Measurements from ENCODE around the gene MARCHF9.
"Not testable (repeated sequence)": the region's sequence is repeated elsewhere in the genome, so short reads cannot be mapped to it uniquely, and the experiment has no call there.

MARCHF9 gene, protein sequence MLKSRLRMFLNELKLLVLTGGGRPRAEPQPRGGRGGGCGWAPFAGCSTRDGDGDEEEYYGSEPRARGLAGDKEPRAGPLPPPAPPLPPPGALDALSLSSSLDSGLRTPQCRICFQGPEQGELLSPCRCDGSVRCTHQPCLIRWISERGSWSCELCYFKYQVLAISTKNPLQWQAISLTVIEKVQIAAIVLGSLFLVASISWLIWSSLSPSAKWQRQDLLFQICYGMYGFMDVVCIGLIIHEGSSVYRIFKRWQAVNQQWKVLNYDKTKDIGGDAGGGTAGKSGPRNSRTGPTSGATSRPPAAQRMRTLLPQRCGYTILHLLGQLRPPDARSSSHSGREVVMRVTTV

DNA sequence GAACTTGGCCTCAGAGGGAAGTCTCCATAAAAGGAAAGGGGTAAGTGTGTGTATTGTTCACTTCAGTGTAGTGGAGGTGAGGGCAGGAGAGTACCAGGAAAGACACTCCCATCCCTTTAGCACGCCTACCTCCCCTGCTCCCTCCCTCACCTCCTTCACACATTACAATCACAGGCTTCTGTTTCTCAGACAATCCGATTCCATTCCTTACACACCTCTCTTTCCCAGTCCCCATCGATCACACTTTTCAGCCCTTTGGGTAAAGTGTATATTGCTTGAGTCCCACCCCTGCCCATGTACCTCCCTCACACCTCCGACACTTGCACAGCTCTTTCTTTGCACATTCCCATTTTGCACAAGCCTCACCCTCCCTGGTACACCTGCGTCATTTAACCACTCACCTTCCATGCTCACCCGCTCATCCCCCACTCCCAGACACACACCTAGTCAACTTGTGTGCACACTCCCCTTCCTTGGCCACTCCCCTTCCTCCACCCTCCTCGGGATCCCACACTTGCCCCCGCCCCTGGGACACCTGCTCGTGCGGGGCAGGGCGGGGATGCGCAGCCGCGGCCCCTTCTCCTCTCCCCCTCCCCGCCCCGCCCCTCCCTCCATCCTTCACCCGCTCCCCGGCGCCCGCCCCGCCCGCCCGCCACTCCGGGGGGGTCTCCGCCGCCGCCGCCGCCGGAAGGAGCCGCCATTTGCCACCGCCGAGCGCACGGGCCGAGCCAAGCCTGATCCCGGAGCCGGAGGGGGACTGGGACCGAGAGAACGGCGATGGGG, at the start of gene MARCHF9:
Gene MARCHF9, plus strand, starts transcription at position 693 of the 783 bp plus-strand sequence. CDS start 426 bp downstream, outside the sequence.
- DNase-seq: peak; percentile 99

DNA sequence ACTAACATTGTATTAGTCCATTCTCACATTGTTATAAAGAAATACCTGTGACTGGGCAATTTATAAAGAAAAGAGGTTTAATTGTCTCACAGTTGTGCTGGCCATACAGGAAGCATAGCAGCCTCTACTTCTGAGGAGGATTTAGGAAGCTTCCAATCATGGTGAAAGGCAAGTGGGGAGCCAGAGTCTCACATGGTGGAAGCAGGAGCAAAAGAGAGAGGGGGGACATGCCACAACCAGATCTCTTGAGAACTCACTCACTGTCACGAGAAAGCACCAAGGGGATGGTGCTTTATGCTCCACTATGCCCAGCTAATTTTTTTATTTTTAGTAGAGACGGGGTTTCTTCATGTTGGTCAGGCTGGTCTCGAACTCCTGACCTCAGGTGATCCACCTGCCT, 47.7 kb upstream of the MARCHF9 start:
- DNase-seq: no peak

DNA sequence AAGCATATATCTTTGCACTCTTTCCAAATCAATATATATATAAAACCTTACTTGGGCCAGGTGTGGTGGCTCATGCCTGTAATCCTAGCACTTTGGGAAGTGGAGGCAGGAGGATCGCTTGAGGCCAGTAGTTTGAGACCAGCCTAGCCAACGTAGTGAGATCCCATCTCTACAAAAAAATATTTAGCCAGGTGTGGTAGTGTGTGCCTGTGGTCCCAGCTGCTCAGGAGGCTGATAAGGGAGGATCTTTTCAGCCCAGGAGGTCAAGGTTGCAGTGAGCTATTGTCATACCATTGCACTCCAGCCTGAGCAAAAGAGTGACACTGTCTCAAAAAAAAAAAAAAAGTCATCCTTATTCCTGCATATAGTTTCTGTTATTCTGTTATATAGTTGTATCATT, 46.6 kb upstream of the MARCHF9 start:
- no peak for DNase-seq

- DNase-seq: no peak
Observed at GRCh38 chr12:57712701-57713100, 42.2 kb upstream of the MARCHF9 start.

DNA sequence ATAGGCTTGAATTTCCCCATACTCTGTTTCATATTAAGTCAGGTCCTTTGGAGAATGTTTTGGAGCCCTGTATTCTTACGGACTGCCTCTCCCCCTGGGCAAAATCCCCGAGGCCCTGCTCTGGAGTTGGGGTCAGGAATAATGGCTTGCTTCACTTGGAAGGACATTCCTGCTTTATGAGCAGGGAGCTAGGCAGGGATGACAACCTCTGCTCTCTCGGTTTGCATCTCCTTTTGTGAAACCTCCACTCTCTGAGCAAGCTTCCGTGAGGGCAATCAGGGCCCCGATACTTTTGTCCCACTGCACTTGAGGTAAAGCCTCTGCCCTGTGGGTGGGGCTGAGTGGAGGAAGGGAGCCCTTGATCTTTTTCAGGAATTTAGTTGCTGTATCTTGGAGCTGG, 41.7 kb upstream of the MARCHF9 start:
- DNase-seq: no peak

GRCh38 chr12:57715036-57715748, 39.7 kb upstream of the MARCHF9 start:
- DNase-seq: not testable (repeated sequence)

GRCh38 chr12:57715786-57716185, 39.1 kb upstream of the MARCHF9 start:
- no peak for DNase-seq

GRCh38 chr12:57716305-57716704, 38.6 kb upstream of the MARCHF9 start:
- no peak for DNase-seq

DNA sequence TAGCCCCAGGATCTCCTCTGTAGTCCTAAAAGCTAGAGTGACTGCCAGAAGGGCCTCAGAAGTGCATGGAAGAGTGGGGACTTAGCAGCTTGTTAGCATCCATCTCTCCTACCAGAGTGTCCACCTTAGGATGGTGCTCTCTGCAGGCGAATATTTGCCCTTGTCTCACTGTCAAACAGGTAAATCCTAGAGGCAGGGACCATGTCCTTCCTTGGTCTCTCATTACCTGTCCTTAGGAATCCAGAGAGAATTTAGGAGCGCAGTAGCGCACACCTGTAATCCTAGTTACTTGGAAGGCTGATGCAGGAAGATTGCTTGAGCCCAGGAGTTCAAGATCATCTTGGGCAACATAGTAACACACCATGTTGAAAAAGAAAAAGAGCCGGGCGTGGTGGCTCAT, 37.8 kb upstream of the MARCHF9 start:
- DNase-seq: no peak

GRCh38 chr12:57717846-57718640, 36.9 kb upstream of the MARCHF9 start:
- no peak for DNase-seq

DNA sequence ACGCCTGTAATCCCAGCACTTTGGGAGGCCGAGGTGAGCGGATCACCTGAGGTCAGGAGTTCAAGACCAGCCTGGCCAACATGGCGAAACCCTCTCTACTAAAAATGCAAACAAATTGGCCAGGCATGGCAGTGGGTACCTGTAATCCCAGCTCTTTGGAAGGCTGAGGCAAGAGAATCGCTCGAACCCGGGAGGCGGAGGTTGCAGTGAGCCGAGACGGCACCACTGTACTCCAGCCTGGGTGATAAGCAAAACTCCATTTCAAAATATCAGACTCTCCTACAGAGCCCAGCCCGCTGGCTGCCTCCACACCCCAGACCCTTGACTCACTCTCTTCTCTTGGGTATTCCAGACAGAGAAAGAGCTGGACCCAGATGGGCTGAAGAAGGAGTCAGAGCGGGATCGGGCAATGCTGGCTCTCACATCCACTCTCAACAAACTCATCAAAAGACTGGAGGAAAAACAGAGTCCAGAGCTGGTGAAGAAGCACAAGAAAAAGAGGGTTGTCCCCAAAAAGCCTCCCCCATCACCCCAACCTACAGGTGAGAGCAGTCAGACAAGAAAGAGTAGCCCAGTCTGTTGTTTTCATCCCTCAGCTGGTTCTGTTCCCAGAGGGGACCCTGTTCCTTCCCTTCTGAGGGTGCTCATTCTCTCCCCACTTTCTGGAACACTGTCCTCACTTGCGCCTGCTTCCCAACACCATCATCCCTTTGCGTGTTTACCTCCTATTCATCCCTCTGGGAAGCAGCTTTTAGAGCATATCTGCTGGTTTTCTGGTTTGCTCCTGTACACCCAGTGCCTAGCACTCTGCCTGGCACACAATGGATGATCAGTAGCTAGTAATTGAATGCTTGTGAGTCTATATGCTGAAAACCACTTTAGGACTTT, 36.0 kb upstream of the MARCHF9 start:
- no peak for DNase-seq

DNA sequence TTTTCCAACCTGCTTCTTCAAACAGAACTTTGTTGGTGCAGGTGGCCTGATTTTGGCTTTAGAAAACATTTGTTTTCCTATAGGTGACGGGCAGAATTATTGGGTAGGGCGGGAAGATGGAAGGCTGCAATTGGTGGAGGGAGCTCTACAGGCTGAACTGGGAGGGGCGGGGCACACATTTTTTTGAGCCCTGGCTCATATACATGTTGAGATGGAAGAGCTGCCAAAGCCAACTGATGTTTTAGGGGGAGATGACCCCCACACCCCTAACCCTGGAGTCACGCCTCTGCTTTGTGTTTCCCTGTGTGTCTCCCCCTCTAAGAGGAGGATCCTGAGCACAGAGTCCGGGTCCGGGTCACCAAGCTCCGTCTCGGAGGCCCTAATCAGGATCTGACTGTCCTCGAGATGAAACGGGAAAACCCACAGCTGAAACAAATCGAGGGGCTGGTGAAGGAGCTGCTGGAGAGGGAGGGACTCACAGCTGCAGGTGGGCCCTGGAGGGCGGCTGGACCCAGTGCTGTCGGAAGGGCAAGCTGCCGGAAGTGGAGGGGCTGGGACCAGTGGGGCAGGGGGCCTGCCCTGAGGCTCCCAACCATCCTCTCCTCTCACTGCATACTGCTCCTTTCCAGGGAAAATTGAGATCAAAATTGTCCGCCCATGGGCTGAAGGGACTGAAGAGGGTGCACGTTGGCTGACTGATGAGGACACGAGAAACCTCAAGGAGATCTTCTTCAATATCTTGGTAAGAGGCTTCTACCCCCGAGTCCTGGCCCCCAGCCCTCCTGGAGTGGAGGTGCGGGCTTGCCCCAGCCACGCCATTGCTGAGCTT, 34.9 kb upstream of the MARCHF9 start:
- no peak for DNase-seq

DNA sequence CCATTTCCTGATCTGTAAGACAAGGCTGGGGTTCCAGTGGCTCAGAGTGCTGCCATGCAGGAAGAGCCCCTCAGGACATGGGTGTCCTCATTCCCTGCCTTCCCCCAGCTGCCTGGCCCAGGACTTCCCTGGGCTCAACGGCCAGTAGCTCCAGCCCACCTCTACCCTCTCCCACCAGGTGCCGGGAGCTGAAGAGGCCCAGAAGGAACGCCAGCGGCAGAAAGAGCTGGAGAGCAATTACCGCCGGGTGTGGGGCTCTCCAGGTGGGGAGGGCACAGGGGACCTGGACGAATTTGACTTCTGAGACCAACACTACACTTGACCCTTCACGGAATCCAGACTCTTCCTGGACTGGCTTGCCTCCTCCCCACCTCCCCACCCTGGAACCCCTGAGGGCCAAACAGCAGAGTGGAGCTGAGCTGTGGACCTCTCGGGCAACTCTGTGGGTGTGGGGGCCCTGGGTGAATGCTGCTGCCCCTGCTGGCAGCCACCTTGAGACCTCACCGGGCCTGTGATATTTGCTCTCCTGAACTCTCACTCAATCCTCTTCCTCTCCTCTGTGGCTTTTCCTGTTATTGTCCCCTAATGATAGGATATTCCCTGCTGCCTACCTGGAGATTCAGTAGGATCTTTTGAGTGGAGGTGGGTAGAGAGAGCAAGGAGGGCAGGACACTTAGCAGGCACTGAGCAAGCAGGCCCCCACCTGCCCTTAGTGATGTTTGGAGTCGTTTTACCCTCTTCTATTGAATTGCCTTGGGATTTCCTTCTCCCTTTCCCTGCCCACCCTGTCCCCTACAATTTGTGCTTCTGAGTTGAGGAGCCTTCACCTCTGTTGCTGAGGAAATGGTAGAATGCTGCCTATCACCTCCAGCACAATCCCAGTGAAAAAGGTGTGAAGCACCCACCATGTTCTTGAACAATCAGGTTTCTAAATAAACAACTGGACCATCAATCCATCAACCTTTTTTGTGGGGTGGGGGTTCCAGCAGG, 34.0 kb upstream of the MARCHF9 start:
- DNase-seq: no peak

DNA sequence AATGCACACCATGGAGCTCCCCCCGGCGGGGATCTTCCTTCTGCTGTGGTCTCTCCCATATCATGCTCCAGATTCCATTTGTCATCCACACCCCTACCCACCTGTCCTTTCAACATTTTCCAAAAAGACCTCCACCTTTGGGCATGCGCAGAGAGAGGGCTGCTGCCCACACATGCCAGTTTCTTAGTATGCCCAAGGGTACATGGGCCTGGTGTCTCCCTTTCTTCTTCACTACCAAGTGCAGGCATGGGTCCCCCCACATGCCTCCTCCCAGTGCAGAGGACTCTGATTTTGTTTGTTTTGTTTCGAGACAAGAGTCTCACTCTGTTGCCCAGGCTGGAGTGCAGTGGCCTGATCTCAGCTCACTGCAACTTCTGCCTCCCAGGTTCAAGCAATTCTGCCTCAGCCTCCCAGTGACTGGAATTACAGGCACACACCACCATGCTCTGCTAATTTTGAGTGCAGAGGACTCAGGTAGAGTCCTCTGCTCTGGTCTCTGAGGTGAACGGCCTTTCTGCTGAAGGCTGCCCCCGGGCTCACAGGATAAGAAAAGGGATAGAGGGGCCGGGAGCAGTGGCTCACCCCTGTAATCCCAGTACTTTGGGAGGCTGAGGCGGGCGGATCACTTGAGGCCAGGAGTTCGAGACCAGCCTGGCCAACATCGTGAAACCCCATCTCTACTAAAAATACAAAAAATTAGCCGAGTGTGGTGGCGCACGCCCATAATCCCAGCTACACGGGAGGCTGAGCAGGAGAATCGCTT, 32.9 kb upstream of the MARCHF9 start:
- DNase-seq: not testable (repeated sequence)

DNA sequence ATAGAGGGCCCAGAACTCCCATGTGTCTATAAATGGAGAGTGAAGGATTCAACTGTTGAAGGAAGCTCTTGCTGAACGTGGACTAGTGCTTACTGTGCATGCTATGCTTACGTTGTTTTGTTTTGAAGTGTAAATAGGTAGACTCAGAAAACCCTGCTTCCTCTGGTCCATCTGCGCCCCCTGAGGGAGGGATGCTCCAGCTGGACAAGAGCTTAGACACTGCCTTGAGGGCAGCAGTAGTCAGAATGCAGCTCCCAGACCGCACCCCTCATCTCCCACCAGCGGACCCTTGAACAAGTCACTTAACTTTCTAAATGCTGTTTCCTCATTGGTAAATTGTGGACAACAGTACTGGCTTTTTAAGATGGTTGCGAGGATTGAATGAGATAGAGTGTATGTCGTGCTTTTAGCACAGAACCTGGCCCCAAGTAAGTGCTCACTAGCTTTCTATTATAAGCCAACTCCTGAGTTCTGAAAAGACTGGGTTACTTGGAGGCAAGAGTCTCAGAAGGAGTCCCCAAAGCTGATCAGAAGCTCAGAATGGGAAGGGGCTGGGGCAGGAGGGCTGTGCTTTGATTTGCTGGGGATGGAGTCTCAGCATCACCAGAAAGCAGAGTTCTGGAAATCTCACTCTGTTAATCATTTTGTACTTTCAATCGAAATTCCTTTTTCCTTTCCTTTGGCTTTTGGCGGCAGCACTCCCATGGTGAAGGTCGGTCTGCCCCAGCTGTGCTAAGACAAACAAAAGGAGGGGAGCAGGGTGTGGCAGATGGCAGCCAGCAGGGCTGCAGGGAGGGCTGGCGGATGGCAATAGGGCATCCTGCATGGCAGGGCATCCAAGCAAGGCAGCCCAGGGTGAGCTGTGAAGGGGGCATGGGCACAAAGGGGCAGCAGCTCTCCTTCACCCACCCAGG, 31.9 kb upstream of the MARCHF9 start:
- DNase-seq: no peak

- DNase-seq: no peak
Observed at GRCh38 chr12:57723630-57723962, 31.3 kb upstream of the MARCHF9 start.

All from T1000 (cell line).